Measurements from ENCODE around the gene TRAPPC3L.

DNA sequence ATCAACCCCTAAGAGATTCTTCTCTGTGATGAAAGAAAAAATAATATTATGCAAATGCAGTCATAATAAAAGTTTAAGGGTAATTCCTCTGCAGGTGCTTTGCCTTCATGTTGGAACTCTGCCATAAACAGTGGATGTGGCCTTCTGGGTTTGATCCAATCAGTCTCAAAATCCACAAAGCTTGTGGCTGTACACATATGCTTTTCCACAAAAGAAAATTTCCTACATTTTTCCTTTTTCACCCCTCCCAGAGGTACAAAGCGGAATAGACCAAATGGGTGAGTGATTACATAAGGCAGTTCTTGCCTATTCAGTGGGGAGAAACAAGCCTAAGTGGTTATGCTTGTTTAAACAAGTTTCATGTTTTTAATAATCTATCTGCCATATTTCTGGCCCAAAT is 17.4 kb downstream of the TRAPPC3L start:
- TF ChIP-seq, protein P1, sequence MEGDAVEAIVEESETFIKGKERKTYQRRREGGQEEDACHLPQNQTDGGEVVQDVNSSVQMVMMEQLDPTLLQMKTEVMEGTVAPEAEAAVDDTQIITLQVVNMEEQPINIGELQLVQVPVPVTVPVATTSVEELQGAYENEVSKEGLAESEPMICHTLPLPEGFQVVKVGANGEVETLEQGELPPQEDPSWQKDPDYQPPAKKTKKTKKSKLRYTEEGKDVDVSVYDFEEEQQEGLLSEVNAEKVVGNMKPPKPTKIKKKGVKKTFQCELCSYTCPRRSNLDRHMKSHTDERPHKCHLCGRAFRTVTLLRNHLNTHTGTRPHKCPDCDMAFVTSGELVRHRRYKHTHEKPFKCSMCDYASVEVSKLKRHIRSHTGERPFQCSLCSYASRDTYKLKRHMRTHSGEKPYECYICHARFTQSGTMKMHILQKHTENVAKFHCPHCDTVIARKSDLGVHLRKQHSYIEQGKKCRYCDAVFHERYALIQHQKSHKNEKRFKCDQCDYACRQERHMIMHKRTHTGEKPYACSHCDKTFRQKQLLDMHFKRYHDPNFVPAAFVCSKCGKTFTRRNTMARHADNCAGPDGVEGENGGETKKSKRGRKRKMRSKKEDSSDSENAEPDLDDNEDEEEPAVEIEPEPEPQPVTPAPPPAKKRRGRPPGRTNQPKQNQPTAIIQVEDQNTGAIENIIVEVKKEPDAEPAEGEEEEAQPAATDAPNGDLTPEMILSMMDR (conservative IDR thresholded peaks at IDR 0.05) = no peak
- TF ChIP-seq ZFX (IDR thresholded peaks at IDR 0.05) = no peak
